ENCODE results near the gene BPTF.

The BPTF gene

DNA sequence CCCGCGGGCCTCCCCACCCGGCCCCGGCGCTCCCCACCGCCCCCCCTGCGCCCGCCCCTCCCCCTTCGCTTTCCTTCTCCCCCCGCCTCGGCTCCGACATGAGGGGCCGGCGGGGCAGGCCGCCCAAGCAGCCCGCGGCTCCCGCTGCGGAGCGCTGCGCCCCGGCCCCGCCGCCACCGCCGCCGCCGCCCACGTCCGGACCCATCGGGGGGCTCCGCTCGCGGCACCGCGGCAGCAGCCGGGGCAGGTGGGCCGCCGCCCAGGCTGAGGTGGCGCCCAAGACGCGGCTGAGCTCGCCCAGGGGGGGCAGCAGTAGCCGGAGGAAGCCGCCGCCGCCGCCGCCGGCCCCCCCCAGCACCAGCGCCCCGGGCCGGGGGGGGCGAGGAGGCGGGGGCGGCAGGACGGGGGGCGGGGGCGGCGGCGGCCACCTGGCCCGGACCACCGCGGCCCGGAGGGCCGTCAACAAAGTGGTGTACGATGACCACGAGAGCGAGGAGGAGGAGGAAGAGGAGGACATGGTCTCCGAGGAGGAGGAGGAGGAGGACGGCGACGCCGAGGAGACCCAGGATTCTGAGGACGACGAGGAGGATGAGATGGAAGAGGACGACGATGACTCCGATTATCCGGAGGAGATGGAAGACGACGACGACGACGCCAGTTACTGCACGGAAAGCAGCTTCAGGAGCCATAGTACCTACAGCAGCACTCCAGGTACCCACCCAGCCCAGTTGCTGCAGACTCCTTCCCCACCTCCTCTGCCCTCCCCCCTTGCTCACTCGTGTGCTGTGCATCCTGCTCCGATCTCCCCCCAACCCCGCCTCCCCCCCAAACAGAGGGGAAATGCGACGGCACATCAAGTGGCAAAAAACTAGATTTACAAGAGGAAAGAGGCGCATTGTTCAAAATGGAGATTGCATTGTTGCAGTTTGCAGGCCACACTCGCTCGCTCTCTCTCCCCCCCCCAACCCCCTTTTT lies 611 bp downstream of the BPTF start (continued):
- TF ChIP-seq, protein P1, sequence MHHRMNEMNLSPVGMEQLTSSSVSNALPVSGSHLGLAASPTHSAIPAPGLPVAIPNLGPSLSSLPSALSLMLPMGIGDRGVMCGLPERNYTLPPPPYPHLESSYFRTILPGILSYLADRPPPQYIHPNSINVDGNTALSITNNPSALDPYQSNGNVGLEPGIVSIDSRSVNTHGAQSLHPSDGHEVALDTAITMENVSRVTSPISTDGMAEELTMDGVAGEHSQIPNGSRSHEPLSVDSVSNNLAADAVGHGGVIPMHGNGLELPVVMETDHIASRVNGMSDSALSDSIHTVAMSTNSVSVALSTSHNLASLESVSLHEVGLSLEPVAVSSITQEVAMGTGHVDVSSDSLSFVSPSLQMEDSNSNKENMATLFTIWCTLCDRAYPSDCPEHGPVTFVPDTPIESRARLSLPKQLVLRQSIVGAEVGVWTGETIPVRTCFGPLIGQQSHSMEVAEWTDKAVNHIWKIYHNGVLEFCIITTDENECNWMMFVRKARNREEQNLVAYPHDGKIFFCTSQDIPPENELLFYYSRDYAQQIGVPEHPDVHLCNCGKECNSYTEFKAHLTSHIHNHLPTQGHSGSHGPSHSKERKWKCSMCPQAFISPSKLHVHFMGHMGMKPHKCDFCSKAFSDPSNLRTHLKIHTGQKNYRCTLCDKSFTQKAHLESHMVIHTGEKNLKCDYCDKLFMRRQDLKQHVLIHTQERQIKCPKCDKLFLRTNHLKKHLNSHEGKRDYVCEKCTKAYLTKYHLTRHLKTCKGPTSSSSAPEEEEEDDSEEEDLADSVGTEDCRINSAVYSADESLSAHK (tag by site-specific recombination; IDR thresholded peaks at IDR 0.05) = 0 out of 2 replicates have a peak, but pooled peaks have one; percentile 32
- TF ChIP-seq GLIS2 (tag by site-specific recombination; IDR thresholded peaks at IDR 0.05) = peak; percentile 72
- TF ChIP-seq ZNF223 (tag by site-specific recombination; IDR thresholded peaks at IDR 0.05) = 0 out of 2 replicates have a peak, but pooled peaks have one; percentile 31
- TF ChIP-seq ZEB2 (tag by site-specific recombination; IDR thresholded peaks at IDR 0.05) = peak; percentile 81
- 0 out of 2 replicates have a peak, but pooled peaks have one; percentile 25 for TF ChIP-seq REPIN1 (tag by site-specific recombination; IDR thresholded peaks at IDR 0.05; ENCODE audit: low read depth)
- peak; percentile 47; the same call in 1 of the 2 replicates for TF ChIP-seq KLF7 (tag by site-specific recombination; IDR thresholded peaks at IDR 0.05; ENCODE audit: borderline replicate concordance)
- peak; percentile 64; the same call in 1 of the 2 replicates for TF ChIP-seq KLF16 (tag by site-specific recombination; IDR thresholded peaks at IDR 0.05)
- 0 out of 2 replicates have a peak, but pooled peaks have one; percentile 79 for TF ChIP-seq ZNF645 (tag by site-specific recombination; IDR thresholded peaks at IDR 0.05)
- TF ChIP-seq ZSCAN16 (tag by site-specific recombination; IDR thresholded peaks at IDR 0.05) = 0 out of 2 replicates have a peak, but pooled peaks have one; percentile 57
- 0 out of 2 replicates have a peak, but pooled peaks have one; percentile 14 for TF ChIP-seq MZF1 (tag by site-specific recombination; IDR thresholded peaks at IDR 0.05; ENCODE audit: borderline replicate concordance)
- peak; percentile 53; the same call in 1 of the 2 replicates for TF ChIP-seq ZBTB20 (tag by site-specific recombination; IDR thresholded peaks at IDR 0.05)

GRCh38 chr17:67829331-67829730 lies 4.0 kb downstream of the BPTF start:
- H3K4me3 ChIP-seq (ENCODE audit: low read depth, low read length) = no peak overlapping the region
- ChIA-PET CTCF (interaction anchor here (0.6 to 1.5 kb wide), 4 partner anchors 10 to 63 kb away, joined by 3 to 6 read pairs (median 4); no protein-coding TSS in a partner anchor), POLR2A (no interaction called here)
- H3K36me3 ChIP-seq (ENCODE audit: control insufficient read depth in 2 of 2, insufficient read depth in 1 of 2, low read length in 2 of 2) = peaks cover 0 to 17% of the 10 kb centered on the region in 2 experiments; a peak in 1 of 3 replicates
- H3K27ac ChIP-seq (ENCODE audit: extremely low read depth, low read depth, low read length) = no peak overlapping the region
- no peaks in the 10 kb centered on the region for H3K9me3 ChIP-seq (ENCODE audit: control insufficient read depth, insufficient read depth, low read depth, low read length)
- H3K4me1 ChIP-seq (ENCODE audit: control insufficient read depth, insufficient read depth, low read length) = peaks cover 24% of the 10 kb centered on the region
- no peak for TF ChIP-seq SETDB1 (IDR thresholded peaks at IDR 0.05; ENCODE audit: insufficient read length, low read length)
- no peak for TF ChIP-seq GLIS2 (tag by site-specific recombination; IDR thresholded peaks at IDR 0.05)
- no peak for TF ChIP-seq ZNF311 (tag by site-specific recombination; IDR thresholded peaks at IDR 0.05; ENCODE audit: borderline replicate concordance)
- no peak for TF ChIP-seq ZNF19 (tag by site-specific recombination; IDR thresholded peaks at IDR 0.05; ENCODE audit: low read depth)
- no peak for TF ChIP-seq ZNF677 (tag by site-specific recombination; IDR thresholded peaks at IDR 0.05)
- TF ChIP-seq SCRT2 (tag by site-specific recombination; IDR thresholded peaks at IDR 0.05) = no peak
- no peak for TF ChIP-seq ZNF473 (tag by site-specific recombination; IDR thresholded peaks at IDR 0.05)
- TF ChIP-seq ZNF174 (tag by site-specific recombination; IDR thresholded peaks at IDR 0.05) = no peak
- TF ChIP-seq ZNF266 (tag by site-specific recombination; IDR thresholded peaks at IDR 0.05; ENCODE audit: low read depth) = no peak
- no peak for TF ChIP-seq ZNF302 (tag by site-specific recombination; IDR thresholded peaks at IDR 0.05; ENCODE audit: low read depth)
- 0 out of 2 replicates have a peak, but pooled peaks have one; percentile 8 for TF ChIP-seq ZNF398 (tag by site-specific recombination; IDR thresholded peaks at IDR 0.05)
- TF ChIP-seq ZSCAN5A (tag by site-specific recombination; IDR thresholded peaks at IDR 0.05) = no peak
- no peak for TF ChIP-seq BCL6B (tag by site-specific recombination; IDR thresholded peaks at IDR 0.05)
- TF ChIP-seq ZNF561 (tag by site-specific recombination; IDR thresholded peaks at IDR 0.05; ENCODE audit: borderline replicate concordance) = no peak
- no peak for TF ChIP-seq ZNF626 (tag by site-specific recombination; IDR thresholded peaks at IDR 0.05)
- no peak for TF ChIP-seq ZNF274 (IDR thresholded peaks at IDR 0.05; ENCODE audit: low read length)
- no peak for TF ChIP-seq ZNF274 (tag by site-specific recombination; IDR thresholded peaks at IDR 0.05; ENCODE audit: borderline replicate concordance)
